Thyroid gland (tissue), 4 donors: ENCODE data around the gene MEIOB.

ENCODE experiments used
- POLR2A ChIP-seq, 2 donors: fragments of 450-650 bp; IDR thresholded peaks; one replicate each; pipeline ENCODE4 v1.6.1; 2017; ENCODE audit warnings: antibody characterized with exemption in 2 of 2, mild to moderate bottlenecking in 2 of 2, moderate library complexity in 1 of 2
- TF ChIP-seq, protein P1 (sequence below), 6 experiments: fragments of 200-600 bp in 3 of 6; fragments of 450-650 bp in 3 of 6; sonication (generic) in 3 of 6; IDR thresholded peaks; one replicate each; pipeline ENCODE4 v1.5.1; 2016 to 2019; ENCODE audit warnings: antibody characterized with exemption in 6 of 6, mild to moderate bottlenecking in 2 of 6, inconsistent platforms in 1 of 6, moderate library complexity in 1 of 6

DNA sequence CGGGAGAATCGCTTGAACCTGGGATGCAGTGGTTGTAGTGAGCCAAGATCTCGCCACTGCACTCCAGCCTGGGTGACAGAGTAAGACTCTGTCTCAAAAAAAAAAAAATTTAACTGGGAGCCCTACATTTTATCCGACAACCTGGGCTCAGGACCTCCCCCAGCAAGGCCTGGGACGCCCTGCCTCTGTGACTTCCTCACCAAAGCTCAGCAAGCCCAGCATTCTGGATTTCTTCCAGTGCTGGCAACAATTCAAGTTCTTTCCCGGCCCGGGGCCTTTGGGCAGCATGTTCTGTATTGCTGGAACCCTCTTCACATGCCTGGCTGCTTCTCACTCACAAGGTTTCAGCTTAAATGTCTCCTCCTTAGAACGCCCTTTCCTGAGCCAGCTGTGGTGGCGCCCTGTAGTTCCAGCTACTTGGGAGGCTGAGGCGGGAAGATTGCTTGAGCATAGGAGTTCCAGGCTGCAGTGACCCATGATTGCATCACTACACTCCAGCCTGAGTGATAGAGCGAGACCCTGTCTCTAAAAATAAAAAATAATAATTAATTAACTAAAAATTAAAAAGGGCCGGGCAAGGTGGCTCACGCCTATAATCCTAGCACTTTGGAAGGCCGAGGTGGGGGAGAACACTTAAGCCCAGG lies 15.9 kb upstream of the MEIOB start:
- TF ChIP-seq, protein P1, sequence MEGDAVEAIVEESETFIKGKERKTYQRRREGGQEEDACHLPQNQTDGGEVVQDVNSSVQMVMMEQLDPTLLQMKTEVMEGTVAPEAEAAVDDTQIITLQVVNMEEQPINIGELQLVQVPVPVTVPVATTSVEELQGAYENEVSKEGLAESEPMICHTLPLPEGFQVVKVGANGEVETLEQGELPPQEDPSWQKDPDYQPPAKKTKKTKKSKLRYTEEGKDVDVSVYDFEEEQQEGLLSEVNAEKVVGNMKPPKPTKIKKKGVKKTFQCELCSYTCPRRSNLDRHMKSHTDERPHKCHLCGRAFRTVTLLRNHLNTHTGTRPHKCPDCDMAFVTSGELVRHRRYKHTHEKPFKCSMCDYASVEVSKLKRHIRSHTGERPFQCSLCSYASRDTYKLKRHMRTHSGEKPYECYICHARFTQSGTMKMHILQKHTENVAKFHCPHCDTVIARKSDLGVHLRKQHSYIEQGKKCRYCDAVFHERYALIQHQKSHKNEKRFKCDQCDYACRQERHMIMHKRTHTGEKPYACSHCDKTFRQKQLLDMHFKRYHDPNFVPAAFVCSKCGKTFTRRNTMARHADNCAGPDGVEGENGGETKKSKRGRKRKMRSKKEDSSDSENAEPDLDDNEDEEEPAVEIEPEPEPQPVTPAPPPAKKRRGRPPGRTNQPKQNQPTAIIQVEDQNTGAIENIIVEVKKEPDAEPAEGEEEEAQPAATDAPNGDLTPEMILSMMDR (IDR thresholded peaks at IDR 0.05), result no peak
- no peak for TF ChIP-seq POLR2A (IDR thresholded peaks at IDR 0.05)
